8988T (cell line): Measurements from ENCODE around the gene ARL11.

ENCODE experiments used
- DNase-seq: peaks from one replicate; pipeline ENCODE4 v3.0.0; 2011

The ARL11 gene

DNA sequence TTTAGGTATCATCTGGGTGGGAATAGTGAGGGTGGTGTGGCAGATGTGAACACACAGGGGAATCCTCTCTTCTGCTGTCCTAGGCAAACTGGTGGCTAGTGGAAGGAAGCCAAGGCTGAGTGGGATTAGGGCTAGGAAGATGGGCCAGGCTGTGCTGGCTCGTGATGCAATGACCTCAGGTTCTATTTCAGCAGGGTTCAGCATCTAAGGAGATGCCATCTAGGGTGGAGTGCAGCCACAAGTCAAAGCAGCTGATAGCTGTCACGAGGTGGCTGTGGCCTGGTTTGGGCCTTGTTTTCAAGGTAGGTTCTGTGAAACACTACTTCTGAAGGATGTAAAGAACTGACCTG, 21.6 kb downstream of the ARL11 start:
- no peak for DNase-seq

- no peak for DNase-seq
Measured at GRCh38 chr13:49651570-49652354, 23.5 kb downstream of the ARL11 start.

DNA sequence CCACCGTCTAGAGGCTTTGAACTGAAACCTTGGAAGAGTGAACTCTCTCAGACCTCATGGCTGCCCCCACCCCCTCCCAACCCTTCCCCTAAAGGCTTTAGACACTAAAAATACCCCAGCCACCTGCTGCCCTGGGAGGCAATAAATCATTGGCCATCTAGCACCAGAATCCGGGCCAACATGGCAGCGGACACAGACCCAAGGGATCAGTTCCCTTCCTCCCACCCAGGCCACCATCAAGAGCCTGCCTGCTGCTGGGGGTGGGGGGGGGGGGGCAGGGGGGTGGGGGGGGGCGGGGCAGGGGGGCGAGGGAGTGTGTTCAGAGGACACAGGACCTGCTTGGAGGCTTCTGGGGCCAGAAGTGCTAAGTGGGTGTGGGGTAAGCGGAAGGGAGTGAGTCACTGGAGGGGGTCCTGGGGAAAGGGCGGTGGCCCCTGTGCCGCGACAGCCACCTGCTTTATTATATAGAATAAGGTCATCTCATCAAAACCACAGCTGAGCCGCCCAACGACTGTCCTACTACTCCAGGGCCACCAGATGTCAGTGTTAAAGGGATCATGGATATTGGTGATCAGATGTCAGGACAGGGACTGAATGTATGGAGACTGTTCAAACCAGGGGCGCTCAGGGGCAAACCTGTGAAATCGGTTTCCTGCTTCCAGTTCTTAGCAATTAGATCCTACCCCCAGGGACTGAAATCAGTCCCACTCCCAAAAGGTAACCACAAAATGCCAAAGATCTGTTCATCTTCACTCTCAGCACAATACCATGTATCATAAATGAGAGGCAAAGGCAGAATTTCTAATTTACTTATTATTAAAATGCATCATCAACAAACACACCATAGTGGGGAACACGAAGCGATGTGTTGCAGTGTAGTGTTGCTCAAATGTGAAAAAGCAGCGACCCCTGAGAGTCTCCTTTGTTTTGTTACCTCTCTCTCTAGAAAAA, 24.3 kb downstream of the ARL11 start:
- DNase-seq: peak; percentile 63

DNA sequence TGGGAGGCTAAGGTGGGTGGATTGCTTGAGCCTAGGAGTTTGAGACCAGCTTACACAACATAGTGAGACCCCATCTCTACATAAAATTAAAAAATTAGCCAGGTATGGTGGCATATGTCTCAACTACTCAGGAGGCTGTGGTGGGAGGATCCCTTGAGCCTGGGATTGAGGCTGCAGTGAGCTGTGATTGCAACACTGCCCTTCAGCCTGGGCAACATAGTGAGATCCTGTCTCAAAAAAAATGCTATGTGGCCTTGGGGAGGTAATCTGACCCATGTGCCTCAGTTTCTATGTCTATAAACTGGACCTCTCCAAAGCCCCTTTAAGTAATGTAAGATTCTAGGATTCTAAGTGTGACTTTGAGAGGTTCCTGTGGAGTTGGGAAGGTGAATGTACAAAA, 25.2 kb downstream of the ARL11 start:
- no peak for DNase-seq

GRCh38 chr13:49654011-49654410, 25.7 kb downstream of the ARL11 start:
- DNase-seq: no peak

DNA sequence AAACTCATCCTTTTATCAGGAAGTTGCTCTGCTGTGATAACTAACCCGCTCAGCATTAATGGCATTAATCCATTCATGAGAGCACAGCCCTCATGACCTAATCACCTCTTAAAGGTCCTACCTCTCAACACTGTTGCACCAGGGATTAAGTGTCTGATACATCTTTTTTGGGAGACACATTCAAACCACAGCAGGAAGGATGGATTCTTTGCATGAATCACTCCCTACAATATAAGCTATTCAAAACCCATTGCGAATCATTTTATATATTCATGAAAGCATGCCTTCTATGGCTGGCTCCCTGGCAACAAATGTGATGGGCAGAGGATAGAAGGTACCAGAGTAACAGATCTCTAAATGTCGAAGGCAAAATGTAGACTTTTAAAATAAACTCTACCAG, 27.6 kb downstream of the ARL11 start:
- no peak for DNase-seq

- no peak for DNase-seq
Measured at GRCh38 chr13:49657241-49657641, 28.9 kb downstream of the ARL11 start.

- no peak for DNase-seq
Measured at GRCh38 chr13:49664606-49665005, 36.3 kb downstream of the ARL11 start.

- DNase-seq: no peak
Measured at GRCh38 chr13:49667773-49668172, 39.5 kb downstream of the ARL11 start.

GRCh38 chr13:49669735-49670309, 41.5 kb downstream of the ARL11 start:
- DNase-seq: peak; percentile 63

DNA sequence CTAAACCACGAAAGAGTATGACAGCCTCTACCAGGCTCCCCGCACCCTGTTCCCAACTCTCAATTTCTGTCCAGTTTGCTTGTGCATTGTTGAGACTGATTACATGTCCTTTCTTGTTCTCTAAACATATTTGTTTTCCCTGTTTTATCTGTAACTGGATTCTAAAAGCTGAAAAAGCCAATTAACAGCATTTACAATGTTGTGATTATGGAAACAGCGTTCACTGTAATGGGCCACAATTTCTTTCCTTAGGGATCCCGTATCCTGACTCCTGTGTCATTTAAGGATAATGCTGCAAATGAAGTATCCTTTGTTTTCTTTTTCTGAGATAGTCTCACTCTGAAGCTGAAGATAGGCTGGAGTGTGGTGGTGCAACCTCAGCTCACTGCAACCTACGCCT, 42.5 kb downstream of the ARL11 start:
- no peak for DNase-seq

DNA sequence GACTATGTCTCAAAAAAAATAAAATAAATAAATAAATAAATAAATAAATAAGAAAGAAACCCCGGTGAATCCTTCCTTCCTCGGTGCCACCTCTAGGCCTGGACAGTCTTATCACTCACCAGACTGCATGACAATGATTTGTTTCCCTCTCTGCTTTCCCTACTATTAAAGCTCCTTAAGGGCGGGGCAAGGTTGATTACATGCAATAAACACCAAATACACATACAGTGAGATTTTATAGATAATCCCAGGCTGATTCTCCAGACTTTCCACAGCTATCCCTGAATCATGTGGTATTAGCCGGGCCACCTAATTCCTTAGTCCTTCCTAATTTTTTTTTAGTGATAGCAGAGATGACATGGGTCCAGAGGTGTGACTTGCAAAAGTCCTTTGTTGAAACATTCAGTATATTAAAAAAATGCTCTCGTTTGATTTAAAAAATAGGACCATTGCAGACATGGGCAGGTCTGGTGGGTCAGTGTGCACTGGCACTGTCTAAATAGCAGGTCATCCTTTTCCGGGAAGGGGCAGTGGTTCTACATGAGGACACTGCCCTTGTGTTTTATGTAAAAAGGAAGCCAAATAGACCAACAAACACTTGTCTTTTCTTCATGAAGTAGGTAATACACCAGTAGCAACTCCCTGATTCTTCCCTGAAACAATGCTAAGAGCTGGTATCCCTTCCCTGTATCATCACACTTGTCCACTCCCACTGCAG, 48.4 kb downstream of the ARL11 start:
- no peak for DNase-seq

GRCh38 chr13:49678191-49678914, 50.0 kb downstream of the ARL11 start:
- DNase-seq: no peak

DNA sequence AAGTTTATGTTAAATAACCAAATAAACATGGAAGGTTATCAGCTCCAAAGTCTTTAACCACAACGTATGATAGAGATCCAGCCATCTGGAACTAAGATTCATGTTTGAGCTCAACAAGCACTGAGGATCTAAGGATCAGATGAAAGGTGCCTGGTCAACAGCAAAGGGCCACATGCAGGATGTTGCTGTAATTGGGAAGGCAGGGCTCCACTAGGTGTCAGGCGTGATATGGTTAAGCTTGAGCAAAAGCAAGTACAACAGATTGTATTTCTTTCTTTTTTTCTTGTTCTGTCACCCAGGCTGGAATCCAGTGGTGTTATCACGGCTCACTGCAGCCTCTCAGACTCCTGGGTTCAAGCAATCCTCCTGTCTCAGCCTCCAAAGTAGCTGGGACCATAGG, 50.9 kb downstream of the ARL11 start:
- DNase-seq: no peak

DNA sequence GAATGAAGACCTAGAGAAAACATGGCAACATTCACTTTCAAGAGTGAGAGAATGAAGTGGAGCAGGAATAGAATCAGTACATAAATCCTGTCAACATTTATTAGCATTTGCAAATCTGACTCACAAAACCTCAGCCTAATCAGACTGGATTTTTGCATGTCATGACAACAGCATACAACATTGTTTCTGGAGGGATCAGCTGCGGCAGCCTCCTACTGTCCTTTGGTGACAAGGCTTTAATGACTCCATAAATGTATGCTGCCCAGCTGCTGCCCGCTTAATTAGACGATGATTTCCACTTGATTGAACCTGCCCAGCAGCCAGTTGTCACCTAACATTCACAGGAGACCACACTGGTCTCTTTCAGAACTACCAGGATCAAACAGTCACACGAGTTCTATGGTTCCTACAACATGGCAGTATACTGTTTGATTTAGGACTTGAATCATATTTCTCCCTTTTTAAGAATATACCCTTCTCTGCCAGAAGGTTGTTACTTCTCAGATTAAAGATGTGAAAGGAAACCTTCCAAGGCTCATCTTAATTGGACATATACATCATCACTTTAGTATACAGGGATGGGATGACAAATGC, 53.6 kb downstream of the ARL11 start:
- no peak for DNase-seq
